ENCODE results near the gene C11orf86.

GRCh38 chr11:66981976-66982578, 7.0 kb downstream of the C11orf86 start:
- no peak for TF ChIP-seq MAFK (IDR thresholded peaks at IDR 0.05; ENCODE audit: low read depth, low read length)
- no peak for TF ChIP-seq CTCF (IDR thresholded peaks at IDR 0.05; ENCODE audit: control extremely low read depth in 1 of 3, insufficient read depth in 1 of 3, low read depth in 1 of 3, low read length in 3 of 3)
- no peak for TF ChIP-seq RXRA (IDR thresholded peaks at IDR 0.05; ENCODE audit: insufficient read depth, low read depth, low read length)
- TF ChIP-seq MAX (IDR thresholded peaks at IDR 0.05): no peak
- no peak for TF ChIP-seq POLR2A (IDR thresholded peaks at IDR 0.05; ENCODE audit: control extremely low read depth in 1 of 2, low read depth in 2 of 2, low read length in 2 of 2)
- TF ChIP-seq POLR2AphosphoS5 (IDR thresholded peaks at IDR 0.05; ENCODE audit: low read depth, low read length): no peak
- TF ChIP-seq EGR1 (IDR thresholded peaks at IDR 0.05; ENCODE audit: borderline replicate concordance, low read depth, low read length): no peak
- TF ChIP-seq SP2 (IDR thresholded peaks at IDR 0.05; ENCODE audit: low read length): no peak
- TF ChIP-seq SIN3A (conservative IDR thresholded peaks at IDR 0.05 in 1 of 2, IDR thresholded peaks at IDR 0.05 in 1 of 2; ENCODE audit: low read depth in 1 of 2, low read length in 2 of 2): no peak
- TF ChIP-seq CHD2 (IDR thresholded peaks at IDR 0.05; ENCODE audit: low read length): no peak
- TF ChIP-seq, protein P1, sequence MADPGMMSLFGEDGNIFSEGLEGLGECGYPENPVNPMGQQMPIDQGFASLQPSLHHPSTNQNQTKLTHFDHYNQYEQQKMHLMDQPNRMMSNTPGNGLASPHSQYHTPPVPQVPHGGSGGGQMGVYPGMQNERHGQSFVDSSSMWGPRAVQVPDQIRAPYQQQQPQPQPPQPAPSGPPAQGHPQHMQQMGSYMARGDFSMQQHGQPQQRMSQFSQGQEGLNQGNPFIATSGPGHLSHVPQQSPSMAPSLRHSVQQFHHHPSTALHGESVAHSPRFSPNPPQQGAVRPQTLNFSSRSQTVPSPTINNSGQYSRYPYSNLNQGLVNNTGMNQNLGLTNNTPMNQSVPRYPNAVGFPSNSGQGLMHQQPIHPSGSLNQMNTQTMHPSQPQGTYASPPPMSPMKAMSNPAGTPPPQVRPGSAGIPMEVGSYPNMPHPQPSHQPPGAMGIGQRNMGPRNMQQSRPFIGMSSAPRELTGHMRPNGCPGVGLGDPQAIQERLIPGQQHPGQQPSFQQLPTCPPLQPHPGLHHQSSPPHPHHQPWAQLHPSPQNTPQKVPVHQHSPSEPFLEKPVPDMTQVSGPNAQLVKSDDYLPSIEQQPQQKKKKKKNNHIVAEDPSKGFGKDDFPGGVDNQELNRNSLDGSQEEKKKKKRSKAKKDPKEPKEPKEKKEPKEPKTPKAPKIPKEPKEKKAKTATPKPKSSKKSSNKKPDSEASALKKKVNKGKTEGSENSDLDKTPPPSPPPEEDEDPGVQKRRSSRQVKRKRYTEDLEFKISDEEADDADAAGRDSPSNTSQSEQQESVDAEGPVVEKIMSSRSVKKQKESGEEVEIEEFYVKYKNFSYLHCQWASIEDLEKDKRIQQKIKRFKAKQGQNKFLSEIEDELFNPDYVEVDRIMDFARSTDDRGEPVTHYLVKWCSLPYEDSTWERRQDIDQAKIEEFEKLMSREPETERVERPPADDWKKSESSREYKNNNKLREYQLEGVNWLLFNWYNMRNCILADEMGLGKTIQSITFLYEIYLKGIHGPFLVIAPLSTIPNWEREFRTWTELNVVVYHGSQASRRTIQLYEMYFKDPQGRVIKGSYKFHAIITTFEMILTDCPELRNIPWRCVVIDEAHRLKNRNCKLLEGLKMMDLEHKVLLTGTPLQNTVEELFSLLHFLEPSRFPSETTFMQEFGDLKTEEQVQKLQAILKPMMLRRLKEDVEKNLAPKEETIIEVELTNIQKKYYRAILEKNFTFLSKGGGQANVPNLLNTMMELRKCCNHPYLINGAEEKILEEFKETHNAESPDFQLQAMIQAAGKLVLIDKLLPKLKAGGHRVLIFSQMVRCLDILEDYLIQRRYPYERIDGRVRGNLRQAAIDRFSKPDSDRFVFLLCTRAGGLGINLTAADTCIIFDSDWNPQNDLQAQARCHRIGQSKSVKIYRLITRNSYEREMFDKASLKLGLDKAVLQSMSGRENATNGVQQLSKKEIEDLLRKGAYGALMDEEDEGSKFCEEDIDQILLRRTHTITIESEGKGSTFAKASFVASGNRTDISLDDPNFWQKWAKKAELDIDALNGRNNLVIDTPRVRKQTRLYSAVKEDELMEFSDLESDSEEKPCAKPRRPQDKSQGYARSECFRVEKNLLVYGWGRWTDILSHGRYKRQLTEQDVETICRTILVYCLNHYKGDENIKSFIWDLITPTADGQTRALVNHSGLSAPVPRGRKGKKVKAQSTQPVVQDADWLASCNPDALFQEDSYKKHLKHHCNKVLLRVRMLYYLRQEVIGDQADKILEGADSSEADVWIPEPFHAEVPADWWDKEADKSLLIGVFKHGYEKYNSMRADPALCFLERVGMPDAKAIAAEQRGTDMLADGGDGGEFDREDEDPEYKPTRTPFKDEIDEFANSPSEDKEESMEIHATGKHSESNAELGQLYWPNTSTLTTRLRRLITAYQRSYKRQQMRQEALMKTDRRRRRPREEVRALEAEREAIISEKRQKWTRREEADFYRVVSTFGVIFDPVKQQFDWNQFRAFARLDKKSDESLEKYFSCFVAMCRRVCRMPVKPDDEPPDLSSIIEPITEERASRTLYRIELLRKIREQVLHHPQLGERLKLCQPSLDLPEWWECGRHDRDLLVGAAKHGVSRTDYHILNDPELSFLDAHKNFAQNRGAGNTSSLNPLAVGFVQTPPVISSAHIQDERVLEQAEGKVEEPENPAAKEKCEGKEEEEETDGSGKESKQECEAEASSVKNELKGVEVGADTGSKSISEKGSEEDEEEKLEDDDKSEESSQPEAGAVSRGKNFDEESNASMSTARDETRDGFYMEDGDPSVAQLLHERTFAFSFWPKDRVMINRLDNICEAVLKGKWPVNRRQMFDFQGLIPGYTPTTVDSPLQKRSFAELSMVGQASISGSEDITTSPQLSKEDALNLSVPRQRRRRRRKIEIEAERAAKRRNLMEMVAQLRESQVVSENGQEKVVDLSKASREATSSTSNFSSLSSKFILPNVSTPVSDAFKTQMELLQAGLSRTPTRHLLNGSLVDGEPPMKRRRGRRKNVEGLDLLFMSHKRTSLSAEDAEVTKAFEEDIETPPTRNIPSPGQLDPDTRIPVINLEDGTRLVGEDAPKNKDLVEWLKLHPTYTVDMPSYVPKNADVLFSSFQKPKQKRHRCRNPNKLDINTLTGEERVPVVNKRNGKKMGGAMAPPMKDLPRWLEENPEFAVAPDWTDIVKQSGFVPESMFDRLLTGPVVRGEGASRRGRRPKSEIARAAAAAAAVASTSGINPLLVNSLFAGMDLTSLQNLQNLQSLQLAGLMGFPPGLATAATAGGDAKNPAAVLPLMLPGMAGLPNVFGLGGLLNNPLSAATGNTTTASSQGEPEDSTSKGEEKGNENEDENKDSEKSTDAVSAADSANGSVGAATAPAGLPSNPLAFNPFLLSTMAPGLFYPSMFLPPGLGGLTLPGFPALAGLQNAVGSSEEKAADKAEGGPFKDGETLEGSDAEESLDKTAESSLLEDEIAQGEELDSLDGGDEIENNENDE (IDR thresholded peaks at IDR 0.05; ENCODE audit: insufficient replicate concordance, low read length): no peak
